ENCODE measurements around the gene BMPER. TPM values are rescaled to one million over a fixed set of nuclear protein-coding genes. Genes with fewer than 3 reads are reported as not detected.

Gene BMPER
- total RNA-seq, 1 donor from 2014 or later: 2.9 TPM

DNA sequence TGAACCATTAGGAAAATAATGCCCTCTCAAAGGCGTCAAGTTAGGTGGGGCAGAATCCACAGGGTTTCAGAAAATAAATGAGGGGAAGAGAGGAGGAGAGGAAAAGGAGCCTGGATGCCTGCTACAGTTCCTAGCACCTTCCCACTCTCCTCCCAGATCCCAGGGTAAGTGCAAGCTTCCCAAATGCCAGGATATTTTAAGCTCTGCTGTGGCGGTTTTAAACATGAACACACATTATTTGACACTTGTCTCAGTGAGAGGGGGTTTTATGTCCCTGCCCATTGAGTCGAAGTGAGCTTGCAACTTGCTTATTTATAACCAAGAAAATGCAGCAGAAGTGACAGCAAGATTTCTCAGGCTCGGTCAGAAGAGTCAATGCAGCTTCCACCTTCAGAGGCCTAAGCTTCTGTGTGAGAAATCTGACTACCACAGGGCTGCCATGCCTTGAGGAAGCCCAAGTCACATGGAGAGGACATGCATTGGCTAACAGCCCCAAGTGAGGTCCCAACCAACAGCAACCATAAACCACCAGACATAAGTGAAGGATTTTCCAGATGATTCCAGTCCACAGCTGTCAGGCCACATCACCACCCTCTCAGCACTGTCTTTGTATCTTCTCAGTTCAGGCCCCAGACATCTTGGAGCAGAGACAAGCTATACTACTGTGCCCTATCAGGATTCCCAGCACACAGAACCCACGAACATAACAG lies 17.9 kb upstream of the BMPER start:
- FAIRE-seq: no peak
- no peak for DNase-seq (ENCODE audit: low spot score in 2 of 2)

DNA sequence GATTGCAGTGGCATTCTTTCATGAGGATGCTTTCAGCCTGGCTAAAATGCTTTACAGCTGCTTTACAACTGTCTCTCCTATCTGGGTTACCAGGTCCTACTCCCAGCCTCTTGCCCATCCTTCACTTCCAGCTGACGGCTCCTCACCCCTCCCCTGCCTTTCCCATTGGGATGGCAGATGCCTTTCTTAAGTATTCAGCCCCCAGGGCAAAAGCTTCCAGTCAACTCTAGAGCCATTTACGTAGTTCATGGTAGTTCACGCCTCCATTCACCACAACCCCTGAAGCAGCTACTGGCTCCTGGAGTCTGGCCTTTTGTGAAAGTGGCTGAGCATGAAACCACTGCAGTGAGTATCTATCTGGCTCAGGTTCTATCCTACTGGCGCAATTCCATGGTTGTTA lies 17.2 kb upstream of the BMPER start:
- DNase-seq (ENCODE audit: low spot score in 2 of 2) (no peak), FAIRE-seq (no peak)

DNA sequence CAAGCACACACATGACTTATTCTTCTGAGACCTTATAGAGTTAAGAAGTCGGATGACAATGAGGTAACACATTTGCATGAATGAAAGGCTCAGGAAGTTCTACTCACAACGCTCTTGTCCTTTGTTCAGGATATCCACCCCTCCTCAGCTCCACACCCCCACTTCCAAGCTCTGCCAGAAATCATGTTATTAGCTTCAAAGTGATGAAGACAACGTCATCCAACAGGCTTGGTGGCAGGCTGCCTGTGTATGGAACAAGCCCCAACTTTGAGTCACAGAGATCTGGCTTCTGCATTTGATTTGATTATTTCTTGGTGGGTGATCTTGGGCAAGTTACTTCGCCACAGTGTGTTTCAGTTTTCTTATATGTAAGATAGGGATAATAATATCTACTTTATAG lies 12.4 kb upstream of the BMPER start:
- DNase-seq (ENCODE audit: low spot score in 2 of 2) (no peak), FAIRE-seq (no peak)

DNA sequence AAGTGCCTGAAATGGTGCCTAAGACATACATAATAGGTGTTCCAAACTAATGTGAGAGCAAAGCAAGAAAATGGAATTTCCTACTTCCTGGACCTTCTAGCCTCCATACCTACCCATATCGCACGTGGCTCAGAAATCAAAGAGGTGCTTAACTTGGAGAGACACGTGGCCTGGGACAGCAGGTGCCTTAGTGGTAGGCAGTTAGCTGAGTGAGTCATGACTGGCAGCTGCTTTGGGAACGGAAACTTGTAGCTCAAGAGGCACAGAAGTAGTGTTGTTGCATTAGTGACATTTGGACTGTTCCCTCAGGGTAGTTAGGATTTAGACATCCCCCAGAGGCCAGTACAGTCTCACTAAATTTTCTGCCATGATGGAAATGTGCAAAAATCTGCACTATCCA lies 12.0 kb upstream of the BMPER start:
- FAIRE-seq: no peak
- no peak for DNase-seq (ENCODE audit: low spot score in 2 of 2)

DNA sequence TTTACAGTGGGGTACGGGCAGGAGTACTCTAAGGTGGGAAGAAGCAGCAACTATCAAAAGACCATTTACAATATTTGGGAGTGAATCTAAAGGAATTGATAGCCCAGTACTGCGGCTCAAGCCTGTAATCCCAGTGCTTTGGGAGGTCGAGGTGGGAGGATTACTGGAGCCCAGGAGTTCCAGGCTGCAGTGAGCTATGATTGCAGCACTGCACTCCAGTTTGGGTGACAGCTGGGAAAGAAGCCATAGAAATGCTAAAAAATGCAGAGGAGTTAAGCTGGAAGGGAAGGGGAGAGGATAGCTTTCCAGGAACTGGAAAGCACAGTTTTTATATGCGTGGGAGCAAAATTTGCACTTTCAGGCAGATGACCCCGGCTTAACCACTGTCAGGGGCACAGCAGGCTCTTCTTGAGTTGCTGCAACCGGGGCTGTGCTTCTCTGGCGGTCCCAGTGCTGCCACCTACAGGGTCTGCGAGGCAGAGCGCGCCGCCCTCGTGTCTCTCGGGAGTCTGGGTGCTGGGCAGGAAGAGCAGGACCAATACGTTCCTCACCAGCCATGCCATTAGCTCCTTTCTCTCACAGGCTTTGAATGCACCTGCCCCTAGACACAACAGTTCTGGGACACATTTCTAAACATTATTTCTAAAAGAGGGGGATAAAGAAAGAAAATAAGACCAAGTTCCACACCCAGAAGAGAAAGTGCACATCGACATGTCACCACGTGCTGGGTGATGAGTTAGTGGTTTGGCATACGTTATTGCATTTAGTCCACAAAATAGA lies 10.1 kb upstream of the BMPER start:
- DNase-seq (ENCODE audit: low spot score in 2 of 2) (peak in 1 of 2 donors; percentile 49), FAIRE-seq (no peak)

DNA sequence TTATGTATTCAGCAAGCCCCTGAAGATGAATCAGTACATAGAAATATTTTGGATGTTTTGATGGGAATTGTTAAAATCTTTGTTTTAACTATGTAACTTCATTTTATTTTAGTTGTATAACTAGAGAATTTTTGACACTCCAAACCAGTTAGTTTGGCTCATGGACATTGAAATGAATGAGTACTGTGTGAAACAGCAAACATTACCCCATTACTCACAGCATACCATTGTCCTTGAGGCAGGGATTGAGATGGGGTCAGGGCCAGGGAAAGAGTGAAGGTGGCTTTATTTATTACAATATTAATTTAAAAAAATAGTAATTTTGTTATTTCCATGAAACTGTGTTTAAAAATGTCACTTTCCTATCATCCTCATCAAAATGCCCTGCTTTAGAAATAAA lies 4.8 kb upstream of the BMPER start:
- DNase-seq (ENCODE audit: low spot score in 2 of 2) (no peak), FAIRE-seq (no peak)

DNA sequence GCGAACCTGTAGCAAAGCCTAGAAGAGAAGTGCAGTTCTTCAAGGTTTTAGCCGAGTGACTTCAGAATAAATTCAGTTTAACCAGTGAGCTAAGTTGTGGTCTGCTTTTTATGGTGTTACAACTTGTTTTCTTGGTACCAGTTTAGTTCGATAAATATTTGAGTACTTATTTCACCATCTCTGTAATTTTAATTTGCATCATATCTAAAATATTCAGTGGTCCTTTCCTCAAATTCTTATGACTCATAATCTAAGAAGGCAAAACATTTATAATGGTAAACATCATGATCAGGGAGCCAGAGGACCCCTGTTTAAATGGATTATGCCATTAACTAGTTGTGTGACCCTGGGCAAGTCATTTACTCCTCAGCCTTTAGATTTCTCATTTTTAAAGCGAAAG lies 4.1 kb upstream of the BMPER start:
- FAIRE-seq (no peak), DNase-seq (ENCODE audit: low spot score in 2 of 2) (no peak)

DNA sequence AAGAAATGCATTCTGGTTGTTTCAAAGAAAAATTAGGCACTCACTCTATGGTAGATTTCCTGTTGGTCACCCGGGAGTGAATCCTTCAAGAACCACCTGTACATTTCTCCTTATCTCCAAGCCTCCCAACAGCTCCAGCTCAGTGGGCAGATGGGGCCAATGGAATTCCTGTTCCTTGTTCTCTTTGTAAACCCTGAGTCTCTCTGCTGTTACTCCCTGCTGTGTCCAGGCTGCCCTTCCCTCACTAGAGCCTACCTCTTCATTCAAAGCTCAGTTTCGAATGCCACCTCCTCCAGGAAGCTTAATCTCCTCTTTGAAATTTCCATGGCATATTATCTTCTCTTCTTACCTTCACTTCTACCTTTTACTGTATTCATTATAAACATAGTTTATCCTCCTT lies 3.5 kb upstream of the BMPER start:
- DNase-seq (ENCODE audit: low spot score in 2 of 2): no peak
- no peak for FAIRE-seq

DNA sequence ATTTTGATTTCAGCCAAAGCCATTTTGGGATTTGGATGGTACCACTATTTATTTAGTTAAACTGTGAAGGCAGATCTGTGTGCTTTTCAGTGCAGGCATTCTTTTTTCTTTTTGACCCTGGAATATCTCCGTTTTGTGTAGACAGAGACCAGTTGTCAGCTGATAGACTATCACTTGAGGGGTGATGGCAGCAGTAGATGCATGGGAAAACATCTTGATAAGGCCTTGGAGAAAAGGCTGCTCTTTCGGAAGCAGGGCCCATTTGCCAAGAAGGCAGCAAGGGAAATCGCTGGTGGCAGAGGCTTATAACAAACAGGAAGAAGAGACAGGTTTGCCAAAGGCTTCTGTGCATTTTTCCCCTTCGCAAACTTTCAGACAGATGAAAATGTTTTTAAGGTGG lies 2.6 kb upstream of the BMPER start:
- no peak for FAIRE-seq
- no peak for DNase-seq (ENCODE audit: low spot score in 2 of 2)

DNA sequence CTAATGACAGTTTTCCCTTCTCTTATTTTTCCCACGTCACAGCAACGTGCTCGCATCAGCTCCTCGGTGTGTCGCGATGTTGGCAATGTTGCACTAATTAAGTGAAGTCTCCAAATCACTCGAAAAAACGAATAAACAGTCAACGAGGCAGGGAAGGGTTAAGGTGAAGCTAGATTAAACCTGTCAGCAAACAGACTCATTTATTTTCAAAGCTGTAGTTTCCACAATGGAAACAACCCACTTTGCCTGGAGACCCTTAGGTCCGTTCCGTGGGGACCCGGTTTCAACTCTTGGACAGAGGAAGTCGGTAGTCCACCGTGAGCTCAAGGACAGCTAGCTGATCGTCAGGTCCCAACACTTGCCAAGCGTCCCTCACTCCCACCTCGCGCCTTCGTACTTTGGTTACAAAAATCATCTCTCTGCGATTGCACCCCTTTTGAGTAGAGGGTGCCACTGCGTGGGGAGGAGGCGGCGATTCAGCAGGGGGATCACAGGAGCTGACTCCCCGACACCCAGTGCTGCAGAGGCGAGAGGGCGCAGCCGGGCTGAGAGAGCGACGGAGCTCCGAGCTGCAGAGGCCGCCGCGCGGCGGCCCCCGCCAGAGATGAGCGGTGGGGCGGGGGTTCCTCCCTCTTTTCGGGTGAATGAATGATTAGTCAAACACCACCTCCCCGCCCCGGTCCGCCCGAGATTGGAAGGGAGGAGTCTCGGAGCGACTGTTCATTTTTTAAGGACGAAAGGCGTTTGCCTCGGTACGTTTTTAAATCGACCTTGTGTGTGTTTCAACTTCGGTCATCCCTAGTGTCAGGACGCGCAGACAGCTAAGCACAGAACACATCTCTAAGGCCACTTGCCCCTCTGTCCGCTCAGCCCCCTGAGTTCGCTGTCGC lies 1.3 kb upstream of the BMPER start:
- DNase-seq (ENCODE audit: low spot score in 2 of 2) (peak in 1 of 2 donors; percentile 35), FAIRE-seq (no peak)

DNA sequence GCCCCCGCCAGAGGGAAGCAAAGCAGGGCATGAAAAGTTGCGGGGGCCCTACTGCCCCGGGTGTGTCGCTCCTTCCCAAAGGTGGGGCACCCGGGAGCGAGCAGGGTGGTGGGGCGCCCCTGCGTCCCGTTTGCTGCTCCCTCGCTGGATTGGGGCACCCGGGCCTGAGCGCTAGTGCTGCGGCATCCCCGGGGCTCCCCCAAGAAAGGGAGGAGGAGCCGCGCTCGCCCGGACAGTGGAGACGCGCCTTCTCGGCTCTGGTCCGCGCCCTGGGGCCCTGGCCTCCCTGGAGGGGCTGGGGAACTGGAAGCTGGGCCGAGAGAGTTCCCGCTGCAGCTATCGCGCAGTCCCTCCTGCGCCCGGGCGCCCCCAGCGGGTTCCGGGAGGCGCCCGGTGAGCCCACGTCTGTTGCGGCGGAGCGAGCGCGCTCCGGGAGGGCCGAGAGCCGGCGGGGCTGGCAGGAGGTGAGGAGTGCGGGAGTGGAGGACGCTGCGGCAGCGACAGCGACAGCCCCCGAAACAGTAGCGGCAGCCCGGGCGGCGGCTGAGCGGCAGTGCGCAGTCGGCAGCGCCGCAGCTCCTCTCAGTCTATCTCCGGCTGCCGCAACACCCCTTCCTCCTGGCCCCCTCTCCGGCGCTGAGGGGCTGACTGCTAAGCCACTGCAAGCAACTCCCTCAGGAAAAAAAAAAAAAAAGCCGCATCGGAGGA lies 504 bp upstream of the BMPER start:
- FAIRE-seq: no peak
- peak; percentile 16 to 35 for DNase-seq (ENCODE audit: low spot score in 2 of 2)

DNA sequence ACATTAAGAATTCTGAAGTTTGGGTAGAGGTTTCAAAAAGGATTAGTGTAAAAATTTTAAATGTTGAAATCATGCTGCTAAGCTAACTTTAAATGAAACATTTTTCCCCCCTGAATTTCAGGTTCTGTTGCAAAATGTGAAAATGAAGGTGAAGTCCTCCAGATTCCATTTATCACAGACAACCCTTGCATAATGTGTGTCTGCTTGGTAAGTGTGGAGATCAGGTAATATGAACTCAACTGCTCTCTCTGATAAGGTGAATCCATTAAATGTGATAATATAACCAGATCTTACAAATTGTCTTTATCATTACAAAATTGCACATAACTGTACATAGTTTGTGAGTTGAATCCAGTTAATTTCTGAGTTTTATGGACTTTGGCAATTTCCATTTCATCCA lies 1.4 kb downstream of the BMPER start:
- no peak for FAIRE-seq
- no peak for DNase-seq (ENCODE audit: low spot score in 2 of 2)

DNA sequence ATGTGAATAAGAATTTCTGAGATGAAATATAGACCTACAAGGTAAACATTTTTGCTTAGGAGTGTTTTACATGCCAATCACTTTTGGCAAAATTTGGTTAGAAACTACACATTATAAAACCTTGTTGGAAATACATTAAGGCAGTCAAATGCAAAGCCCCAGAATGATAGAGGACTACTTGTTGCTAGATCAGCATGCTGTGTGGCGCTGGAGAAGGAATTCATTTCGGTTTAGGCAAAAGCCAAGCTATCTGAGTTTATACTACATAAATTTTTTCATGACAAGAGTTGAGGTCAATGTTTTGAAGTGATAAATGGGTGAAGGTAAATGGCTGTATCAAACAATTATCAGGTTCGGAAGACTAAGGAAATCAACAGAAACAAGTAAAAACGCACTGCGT lies 2.3 kb downstream of the BMPER start:
- no peak for FAIRE-seq
- no peak for DNase-seq (ENCODE audit: low spot score in 2 of 2)

DNA sequence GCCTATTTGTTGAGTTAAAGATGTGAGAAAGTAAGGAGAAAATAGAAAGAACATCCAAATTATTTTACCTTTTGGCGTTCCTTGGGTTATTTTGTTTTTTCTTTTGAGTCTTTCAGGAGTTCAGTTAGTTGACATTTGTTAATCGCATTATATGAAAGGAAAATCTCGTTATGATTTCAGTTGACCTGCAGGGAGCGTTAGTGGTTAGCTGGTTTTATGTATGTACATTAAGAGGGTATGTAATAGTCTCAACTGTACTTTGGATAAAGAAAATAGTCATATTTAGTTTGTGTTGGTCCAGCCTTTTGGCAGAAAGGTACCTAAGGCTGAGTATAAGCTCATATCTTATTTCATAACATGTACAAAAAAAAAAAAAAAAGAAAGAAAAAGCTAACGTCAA lies 4.0 kb downstream of the BMPER start:
- no peak for DNase-seq (ENCODE audit: low spot score in 2 of 2)
- FAIRE-seq: no peak

DNA sequence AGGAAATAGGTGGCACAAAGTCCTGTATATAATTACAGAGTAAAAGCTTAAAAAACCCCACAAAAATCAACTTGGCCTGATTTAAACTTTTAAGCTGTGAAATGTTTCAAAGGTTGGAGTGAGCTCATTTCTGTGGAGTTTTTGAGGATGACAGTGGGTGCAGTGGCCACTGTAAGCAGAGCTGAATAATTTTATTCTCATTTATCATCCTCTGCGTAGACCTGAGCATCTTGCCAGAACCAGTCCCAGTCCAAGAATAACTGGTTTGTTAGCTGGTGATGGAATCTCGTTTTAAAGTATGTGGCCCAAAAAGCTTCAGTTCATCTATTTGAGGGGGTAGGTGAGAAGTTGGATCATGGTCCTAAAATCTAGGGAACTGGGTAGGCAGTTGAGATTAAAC lies 4.4 kb downstream of the BMPER start:
- DNase-seq (ENCODE audit: low spot score in 2 of 2) (no peak), FAIRE-seq (no peak)

DNA sequence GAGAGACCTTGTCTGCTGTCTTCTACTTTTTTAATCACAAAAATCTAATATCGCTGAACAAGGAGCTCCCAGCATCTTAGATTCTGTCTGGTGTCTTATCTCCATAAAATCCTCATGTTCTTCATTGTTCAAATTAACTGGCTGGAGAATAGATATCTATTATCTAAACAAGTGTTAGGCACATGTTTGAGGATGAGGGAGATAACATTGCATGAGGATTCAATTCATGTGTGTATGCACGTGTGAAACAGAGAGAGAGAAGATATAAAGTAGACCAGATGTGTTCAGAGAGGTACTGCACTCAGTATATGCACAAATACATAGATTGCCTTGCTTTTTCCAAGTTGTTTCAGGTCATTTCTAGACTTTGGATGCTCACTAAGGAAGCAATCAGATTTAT lies 5.4 kb downstream of the BMPER start:
- FAIRE-seq: no peak
- no peak for DNase-seq (ENCODE audit: low spot score in 2 of 2)

DNA sequence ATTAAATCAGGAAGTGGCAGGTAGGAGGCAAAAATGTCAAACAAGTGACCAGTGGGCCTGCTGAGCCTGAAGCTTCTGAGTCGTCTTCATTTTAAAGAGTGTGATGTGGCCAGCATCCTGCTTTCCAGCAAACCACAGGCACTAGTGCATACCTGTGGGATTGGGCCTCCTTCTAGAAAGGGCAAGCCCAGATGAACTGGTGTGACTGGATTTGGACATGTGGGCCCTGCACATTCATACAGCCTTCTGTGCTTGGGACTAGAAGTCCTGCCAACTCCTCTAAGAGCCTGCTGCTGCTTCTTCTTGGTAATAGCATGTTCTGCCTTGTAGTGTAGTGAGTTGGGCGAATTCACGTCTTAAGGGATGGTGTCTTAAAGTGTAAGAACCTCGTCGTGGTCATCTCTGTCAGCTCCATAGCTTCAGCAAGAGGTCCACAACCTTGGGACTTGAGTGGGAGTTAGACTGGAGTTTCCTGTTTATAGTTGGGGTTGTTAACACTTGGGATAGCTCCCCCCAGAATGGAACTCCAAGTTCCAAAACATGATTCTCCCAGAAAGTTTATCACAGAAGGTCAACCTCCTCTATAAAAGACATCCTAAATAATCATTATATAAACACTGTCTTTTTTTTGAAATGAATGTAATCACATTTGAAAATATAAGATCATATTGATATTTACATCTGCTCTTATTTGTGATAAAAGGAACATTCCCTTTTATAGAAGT lies 11.2 kb downstream of the BMPER start:
- DNase-seq (ENCODE audit: low spot score in 2 of 2): no peak
- no peak for FAIRE-seq

DNA sequence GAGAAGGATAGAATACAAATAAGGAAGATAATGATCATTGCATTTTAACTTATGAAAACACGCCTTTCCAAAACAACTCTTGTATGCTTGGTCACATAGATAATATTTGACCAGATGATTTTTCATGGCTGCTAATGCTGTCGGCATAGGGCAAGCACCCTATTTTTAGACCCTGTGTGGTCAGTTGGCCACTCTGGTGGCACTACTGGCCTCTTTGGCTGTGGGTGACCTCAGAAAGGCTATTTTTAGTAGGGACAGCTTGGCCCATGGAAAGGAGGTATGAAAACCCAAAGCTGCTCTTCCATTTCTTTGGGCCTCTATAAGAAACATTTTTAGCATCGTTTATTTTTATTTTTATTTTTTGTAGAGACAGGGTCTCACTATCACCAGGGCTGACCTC lies 12.3 kb downstream of the BMPER start:
- FAIRE-seq (no peak), DNase-seq (ENCODE audit: low spot score in 2 of 2) (no peak)

DNA sequence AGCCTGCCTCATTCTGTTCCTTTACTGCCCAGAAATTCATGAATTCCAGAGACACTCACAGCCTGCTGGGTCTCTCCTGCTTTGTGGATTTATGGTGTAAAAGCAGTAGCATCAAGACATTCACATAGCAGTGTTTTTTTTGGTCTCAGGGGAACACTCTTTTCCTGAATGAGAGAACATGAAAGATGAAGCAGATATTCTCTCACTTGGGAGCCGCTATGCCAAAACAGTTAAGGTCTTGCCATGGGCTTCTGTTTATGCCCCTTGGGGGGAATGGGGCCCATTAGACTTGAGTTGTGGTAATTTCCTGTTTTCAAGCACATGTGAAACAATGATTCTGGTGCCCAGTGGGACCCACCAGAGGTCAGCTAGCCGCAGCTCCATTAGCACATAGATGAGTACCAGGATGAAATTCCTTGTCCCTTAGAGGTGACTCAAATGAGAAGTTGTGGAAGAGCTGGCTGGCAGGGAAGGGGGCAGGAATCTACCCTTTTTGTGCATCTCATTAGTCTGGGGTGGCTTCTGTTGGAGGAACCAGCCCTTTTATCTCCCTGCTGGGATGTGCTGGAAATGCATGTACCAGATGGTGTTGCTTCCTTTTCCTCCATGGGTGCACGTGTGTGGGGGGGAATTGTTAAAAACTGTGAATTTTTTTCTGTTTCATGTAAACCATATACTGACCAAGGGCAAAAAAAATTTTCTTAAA lies 13.3 kb downstream of the BMPER start:
- DNase-seq (ENCODE audit: low spot score in 2 of 2) (no peak), FAIRE-seq (no peak)
